ENCODE measurements around the gene HKDC1.

DNA sequence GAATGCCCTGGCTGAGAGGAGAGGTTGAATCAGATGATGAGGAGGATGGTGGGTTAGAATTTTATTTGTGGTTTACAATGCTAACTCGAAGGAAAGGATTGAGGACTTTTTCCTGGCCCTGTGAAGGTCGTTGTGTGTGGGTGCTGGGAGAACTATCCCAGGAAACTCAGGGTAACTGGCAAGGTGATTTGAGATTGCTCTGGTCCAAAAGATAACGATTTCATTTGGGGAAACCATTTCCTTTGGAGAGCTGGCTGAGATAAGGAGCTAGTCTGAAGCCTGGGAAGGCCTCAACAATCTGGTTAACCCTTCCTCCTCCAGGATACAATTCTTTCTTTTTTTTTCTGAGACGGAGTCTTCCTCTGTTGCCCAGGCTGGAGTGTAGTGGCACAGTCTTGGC lies 91.2 kb downstream of the HKDC1 start:
- TF ChIP-seq, protein P1, sequence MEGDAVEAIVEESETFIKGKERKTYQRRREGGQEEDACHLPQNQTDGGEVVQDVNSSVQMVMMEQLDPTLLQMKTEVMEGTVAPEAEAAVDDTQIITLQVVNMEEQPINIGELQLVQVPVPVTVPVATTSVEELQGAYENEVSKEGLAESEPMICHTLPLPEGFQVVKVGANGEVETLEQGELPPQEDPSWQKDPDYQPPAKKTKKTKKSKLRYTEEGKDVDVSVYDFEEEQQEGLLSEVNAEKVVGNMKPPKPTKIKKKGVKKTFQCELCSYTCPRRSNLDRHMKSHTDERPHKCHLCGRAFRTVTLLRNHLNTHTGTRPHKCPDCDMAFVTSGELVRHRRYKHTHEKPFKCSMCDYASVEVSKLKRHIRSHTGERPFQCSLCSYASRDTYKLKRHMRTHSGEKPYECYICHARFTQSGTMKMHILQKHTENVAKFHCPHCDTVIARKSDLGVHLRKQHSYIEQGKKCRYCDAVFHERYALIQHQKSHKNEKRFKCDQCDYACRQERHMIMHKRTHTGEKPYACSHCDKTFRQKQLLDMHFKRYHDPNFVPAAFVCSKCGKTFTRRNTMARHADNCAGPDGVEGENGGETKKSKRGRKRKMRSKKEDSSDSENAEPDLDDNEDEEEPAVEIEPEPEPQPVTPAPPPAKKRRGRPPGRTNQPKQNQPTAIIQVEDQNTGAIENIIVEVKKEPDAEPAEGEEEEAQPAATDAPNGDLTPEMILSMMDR (IDR thresholded peaks at IDR 0.05): no peak
- TF ChIP-seq YY1 (IDR thresholded peaks at IDR 0.05; ENCODE audit: low read depth) (no peak), POLR2AphosphoS5 (IDR thresholded peaks at IDR 0.05; ENCODE audit: low read depth, low read length) (no peak)

Measured in SK-N-SH (cell line).